Ramos (cell line): Measurements from ENCODE around the gene NOL4L.

Source experiments
- in situ Hi-C: fragments of 300-500 bp; cut with MboI; formaldehyde crosslinking; loops from one replicate; pipeline ENCODE4 v1.14.3; 2022; ENCODE audit warnings: low sequenced_read_pairs; ENCODE audit not compliant: unreplicated experiment

The NOL4L gene

DNA sequence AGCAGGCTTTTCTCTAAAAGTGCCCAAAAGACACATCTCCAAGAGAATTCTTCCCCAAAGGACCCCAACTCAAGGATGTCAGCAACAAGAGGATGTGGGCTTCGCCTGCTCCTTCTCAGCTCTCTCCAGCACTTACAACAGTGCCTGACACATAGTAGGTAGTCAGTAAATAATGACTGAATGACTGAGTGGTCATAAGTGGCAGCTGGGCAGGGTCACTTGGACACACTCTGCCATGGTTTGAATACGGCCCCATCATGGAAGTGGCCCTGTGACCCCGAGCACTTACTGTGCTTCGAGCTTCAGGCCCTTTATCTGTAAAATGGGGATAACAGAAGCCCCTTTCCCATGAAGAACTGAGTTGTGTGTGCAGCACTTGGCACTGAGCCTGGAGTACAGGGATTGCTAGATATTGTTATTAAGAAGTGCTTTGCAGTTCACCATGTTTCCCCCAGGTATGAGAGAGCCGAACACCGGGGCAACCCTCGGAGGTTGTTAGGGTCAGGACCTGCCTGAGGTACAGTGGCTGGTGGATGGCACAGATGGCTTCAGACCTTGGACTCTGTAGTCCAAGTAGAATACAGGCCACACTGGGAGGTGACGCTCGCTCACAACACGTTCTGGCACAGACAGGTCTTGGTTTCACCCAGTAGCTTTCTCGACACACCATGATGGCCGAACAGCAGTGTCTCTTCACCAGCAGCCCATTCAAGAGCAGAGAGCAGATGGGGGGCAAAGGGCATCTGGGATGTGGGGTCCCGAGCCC, 56.0 kb downstream of the NOL4L start:
- in situ Hi-C loops = no loop called here

DNA sequence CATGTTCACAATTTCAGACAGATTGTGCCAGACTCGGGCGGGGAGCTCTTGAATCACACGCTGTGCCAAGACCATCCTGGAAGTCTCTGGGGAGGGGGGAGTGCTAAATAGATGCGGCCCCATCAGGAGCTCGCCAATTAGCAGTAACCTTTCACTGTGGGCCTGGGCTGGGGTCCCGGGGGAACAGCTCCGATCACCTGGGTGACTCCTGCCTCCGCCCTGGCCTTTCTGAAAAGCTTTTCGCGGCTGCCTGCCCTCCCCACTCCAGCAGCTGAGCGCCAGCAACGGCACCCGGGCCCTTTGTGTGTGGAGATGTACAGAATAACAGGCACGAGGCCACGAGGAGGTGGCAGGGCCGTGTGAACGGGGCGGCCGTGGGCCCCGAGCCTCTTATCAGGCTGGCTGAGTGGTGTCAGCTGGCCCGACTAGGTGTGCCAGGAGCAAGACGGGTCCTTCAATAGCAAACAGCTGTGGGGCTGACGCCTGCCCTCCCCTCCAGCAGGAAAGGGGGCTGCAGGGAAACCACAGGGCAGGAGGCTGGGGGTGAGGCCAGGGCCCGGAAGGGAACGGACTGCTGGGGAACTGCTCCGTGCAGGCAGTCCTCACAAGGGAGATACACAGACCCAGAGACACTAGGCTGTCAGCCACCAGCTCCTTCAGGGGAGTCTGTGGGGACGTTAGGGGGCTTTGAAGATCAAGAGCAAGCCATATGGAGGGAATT, 56.8 kb downstream of the NOL4L start:
- in situ Hi-C loops = no loop called here

DNA sequence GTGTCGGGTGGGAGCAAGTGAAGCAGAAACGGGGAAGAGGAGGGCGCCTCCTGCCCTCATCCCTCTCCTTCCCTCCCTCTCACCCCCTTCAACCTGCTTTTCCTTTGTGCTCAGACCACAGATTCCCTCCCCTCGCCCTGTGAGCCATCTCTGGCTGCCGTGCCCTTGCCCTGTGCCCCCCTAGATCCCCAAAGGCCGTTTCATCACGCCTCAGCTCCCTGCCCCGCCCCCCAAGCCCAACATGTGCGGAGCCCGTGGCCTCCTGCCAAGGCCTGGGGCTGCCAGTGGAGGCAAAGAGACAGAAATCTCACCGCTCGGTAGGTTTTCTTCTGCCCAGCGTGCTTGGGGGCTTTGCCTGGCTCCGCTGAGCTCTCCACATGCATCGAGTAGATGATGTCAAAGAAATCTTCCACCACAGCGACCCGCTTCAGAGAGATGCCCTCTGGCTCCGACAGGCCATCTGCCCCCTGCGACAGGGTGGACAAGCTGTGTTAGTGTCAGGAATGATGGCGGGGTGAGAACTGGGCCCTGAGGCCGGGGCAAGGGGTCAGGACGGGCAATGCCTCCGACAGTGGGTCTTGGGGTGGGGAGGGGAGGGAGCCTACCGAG, 57.6 kb downstream of the NOL4L start:
- in situ Hi-C loops = no loop called here

DNA sequence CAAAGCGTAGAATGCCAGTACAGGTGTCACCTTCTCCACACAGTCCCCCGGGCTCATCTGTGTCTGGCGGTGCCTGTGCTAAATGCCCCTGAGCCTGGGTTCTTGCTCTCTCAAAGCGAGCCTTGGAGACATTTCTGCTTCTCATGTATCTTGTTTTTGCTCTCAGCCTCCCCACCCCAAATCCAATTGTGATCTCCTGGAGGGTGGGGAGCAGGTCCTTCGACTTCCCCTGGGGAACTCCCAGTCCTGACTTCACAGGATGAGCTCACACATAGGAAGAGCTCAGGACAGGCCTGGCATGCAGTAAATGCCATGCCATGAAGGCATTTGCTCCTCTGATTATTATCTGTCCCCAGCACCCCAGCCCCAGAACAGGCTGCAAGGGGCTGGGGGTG, 58.1 kb downstream of the NOL4L start:
- in situ Hi-C loops = no loop called here

DNA sequence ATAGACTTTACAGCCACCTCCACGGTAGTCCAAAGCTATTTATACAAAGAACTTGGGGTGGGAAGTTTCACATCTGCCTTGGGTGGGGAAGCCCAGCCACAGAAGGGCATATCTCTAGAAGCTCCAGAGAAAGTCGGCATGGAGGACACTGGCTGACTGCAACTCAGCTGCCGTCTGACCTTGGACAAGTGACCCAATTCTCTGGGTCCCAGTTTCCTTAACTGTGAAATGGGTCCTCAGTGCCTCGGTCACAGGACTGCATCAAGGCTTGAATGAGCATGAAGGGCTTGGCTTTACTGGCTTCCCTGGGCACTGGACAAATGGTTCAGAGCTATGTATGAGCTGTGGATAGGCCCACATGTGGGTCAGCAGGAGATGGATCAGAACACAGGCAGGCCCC, 58.6 kb downstream of the NOL4L start:
- in situ Hi-C loops = no loop called here

DNA sequence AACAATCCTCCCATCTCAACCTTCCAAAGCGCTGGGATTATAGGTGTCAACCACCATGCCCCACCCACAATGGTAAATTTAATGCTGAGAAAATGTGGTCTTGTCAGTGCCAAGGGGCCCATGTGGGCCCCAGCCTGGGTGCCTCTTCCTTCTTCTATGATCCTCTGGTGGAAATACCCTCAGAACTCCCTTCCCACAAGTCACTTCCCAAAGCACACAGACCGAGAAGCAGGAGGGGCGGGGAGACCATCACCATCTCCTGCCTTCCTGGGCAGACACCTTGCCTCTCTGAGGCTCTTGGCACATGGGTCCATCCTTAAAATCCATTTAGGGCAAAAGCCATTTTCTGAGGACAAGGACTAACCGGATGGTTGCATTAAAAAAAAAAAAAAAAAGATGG, 59.0 kb downstream of the NOL4L start:
- in situ Hi-C loops = no loop called here

DNA sequence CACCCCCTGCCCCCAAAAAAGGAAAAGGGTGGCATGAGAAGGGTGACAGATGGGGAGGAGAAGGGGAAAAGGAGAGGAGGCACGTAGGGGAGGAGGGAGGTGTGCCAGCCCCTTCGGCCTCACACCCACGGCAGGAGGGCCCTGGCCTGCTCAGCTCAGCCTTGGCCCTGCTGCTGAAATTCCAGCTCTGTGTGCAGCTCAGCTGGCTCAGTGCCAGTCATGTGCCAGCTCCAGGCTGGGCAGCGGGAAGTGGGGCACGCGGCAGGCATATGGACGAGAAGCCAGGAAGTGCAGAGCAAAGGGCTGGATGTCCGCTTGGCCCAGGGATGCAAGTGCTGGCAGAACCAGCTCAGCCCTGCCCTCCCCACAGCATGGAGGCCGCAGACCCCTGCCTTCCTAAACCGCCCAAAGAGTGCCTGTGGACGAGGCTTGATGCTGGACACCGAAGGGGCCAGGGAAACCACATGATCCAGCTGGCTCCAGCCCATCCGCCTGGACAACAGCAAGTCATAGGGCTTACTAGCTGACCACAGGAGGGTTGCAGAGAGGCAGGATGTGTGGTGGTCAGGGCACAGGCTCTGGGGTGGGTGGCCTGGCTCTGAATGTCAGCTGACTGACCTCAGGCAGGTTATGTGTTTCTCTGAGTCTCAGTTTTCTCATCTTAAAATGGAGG, 60.2 kb downstream of the NOL4L start:
- in situ Hi-C loops = loop anchor here (25.0 kb wide), 1 partner anchor 262 kb away; no protein-coding TSS in a partner anchor

DNA sequence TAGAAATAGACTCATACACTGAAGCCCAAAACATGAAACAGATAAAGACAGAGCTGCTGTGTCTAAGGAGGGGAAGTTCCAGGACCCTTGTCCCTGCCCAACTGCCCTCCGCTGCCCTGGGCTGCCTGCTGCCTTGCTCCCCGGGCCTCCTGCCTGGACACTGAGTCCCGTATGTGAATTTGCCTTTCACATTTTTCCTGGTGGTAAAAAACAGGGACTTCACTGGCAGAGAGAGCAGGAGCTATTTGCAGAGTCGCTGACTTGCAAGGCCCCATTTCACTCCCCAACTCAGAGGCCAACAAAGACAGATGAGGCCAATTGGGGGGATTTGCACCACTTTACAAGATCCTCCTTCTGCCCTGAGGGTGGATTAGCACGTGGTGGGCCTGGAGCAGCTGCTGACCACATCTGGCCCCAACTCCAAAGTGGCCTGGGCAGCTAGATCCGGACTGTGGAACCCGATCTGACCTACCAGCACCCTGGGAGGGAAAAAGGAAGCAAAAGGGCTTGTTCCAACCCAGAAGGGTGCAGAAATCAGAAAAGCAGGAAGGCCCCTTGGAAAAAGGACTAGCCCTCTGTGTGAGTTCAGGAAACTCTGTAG, 61.4 kb downstream of the NOL4L start:
- in situ Hi-C loops = loop anchor here (25.0 kb wide), 1 partner anchor 264 kb away; no protein-coding TSS in a partner anchor

DNA sequence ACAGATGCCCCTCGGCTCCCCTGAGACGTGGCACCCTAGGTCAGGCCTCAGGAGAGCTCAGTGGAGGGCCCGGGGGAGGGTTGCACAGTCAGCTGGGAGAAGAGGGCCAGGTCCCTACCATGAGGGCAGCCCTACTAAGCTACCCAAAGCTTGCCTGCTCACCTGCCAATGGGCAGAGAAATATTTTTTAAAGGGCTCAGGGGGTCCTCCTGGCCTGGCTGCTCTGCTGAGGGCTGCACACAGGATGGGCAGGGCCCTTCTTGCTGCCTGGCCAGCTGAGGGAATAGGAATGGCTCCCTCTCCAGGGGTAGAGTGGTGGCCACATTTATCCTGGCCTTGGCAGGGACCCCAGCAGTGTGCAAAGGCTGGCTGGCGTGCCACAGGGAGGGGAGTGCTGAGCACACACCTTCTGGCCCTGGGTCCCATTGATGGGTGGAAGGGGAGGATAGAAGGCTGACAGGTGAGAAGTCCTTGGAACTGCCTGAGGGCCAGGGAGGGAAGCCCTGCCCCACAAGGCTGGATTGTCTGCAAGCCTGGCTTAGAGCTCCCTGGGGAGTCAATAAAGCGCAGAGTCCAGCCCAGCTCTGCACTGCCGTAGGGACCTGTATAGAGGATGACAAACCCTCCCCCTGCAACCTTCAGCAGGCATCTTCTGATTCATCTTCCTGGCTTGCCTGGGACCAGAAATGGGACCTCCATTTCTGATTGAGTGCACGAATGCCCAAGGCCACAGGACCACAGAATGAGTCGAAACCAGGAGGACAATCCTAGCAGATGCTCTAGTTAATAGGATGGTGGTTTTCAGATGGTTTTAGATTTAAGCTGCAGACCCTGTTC, 62.1 kb downstream of the NOL4L start:
- in situ Hi-C loops = loop anchor here (25.0 kb wide), 1 partner anchor 264 kb away; no protein-coding TSS in a partner anchor

DNA sequence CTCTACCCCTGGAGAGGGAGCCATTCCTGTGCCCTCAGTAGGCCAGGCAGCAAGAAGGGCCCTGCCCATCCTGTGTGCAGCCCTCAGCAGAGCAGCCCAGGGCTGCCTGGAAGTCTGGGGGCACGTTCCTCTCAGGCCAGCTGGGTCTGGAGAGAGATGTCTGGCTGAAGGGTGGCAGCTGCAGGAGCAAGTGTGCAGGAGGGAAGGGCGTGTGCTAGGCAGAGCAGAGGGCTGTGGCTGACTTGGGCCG, 62.7 kb downstream of the NOL4L start:
- in situ Hi-C loops = loop anchor here (25.0 kb wide), 1 partner anchor 265 kb away; no protein-coding TSS in a partner anchor

DNA sequence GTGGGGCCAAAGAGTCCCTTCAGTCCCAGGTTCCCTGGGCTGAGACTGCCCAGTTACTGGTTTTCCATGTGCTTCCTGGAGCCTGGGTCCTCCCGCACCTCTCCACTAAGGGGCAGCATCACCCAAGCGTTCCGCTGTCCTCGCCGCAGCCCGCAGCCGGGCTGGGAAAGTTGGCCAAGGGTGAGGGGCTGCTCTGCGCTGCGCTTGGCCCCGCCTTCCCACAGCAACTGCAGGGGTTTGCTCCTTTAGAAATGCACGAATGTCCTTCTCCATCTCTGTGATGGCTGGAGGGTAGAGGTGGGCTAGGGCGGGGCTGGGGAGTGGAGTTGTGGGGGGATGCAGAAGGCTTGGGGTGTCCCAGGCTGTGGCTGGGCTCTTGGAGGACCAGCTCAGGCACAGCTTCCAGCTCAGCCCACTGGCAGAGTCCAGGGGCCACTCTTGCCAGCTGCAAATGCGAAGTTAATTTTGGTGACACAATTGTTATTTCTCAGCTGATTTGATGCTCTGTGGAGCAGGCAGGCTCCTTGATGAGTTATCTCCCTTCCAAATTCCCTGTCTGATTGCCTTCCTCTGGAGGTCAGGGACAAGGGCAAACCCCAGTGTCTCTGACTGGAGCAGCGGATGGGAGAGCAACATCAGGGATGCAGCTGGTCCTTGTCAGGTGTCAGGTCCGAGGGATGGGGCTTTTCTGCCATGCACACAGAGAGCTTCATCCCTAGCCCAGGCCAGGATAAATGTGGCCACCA, 63.2 kb downstream of the NOL4L start:
- in situ Hi-C loops = loop anchor here (25.0 kb wide), 1 partner anchor 265 kb away; no protein-coding TSS in a partner anchor

DNA sequence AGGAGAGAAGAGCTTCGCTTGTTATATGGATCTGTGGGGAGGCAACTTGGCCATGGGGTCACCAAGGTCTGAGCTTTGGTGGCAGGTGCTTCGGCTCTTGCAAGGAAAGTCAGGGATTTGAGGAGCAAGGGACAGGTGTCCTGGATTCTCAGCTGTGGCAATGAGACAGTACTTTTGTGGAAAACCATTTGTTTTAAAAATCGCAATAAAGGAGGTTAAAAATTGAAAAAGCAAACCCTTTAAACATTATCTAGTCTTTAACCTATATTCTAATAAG, 64.3 kb downstream of the NOL4L start:
- in situ Hi-C loops = loop anchor here (25.0 kb wide), 1 partner anchor 266 kb away; no protein-coding TSS in a partner anchor

DNA sequence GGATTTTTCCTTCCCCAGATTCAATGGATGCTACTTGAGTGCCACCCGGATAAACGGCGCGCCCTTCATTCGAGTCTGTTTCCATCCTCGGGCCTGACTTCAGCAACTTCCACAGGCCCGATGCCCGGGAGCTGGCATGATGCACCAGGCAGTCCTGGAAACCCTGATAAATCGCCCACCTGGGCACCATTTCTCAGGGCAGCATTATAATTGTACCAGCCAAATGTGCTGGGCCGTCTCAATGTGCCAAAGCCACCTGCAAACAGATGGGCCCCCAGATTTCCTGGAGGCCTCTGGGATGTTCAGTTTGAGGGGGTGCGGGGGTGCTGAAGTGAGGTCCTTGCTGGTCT, 65.8 kb downstream of the NOL4L start:
- in situ Hi-C loops = loop anchor here (5.0 to 25.0 kb wide), 2 partner anchors 133 to 268 kb away; no protein-coding TSS in a partner anchor

DNA sequence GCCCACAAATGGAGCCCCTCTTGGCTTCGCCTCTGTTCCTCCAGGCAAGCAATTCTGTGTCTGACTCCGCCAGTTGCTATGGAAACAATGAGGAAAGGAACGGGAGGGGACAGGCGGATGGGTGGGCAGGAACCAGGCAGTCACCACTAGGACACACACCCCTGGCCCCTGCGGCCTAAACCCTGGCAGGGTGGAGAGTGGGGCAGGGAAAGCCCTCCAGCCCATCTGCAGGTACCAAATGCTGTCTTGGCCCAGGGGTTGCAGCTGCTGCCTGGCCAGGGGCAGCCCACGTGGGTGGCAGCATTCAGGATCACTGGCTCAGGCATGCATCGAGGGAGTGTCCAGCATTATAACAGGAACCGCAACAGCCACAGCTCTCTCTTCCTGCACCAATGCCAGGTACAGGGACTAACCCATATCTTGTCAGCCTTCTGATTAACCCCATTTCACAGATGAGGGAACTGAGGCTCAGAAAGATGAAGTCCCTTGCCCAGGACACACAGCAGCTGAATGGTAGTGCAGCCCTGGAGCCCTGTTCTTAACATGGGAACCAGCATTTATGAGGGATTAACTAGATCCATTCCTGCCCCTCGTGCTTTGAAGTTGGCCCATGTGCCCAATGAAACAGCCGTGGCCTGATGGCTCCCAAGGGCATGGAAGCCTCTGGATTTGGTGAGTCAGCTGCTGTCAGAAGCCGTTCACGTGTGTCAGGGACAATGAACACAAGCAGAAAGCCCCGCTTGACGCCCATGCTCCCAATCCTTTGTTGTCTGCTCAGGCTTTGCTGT, 66.3 kb downstream of the NOL4L start:
- in situ Hi-C loops = loop anchor here (5.0 to 25.0 kb wide), 2 partner anchors 134 to 269 kb away; no protein-coding TSS in a partner anchor

DNA sequence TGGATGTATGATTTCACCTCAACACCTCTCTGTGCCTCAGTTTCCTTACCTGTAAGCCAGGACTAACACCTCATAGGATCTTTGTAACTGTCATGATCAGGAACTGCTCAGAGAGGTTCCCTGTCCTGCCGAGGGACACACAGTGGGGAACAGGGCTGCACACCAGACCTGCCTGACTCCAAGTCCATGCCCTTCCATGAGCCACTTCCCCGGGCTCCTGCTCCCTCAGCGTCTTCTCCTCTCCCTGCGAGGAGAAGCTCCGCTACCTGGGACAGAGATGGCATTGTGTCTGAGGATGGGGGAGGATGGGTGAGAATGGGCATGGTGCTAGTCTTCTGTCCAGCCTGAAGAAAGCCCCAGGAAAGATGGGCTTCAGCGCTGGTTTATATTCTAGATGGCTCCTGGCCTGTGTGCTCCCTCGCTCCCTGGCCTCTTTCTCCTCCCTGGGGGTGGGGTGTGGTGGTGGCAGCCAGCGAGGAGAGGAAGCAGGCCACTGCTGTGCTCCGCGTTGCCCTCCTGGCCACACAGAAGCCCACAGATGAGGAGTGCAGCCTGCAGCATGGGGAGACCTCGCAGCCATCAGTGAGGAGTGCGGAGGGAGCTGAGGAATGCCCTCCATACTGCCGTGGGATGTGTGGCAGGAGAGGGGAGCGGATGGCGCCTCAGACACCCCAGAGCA, 67.1 kb downstream of the NOL4L start:
- in situ Hi-C loops = loop anchor here (5.0 to 25.0 kb wide), 2 partner anchors 134 to 269 kb away; no protein-coding TSS in a partner anchor

DNA sequence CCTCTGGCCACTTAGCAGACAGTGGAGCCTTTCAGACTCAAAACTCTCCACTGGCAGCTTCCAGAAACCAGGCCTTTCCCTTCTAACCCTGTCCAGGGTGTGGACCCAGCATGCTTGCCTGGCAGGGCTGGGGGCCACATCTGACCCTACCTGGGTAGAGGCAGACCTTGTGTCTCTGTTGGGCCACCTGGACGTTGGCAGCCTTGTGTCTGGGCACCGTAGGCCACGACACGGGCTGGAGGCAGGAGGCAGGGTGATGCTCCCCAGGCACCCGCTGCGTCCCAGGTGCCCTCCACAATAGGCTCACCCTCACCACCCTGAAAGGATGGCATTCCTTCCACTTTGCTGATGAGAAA, 67.6 kb downstream of the NOL4L start:
- in situ Hi-C loops = loop anchor here (5.0 to 25.0 kb wide), 2 partner anchors 135 to 270 kb away; no protein-coding TSS in a partner anchor
